Measurements from ENCODE around the gene SIPA1L2.

The SIPA1L2 gene

DNA sequence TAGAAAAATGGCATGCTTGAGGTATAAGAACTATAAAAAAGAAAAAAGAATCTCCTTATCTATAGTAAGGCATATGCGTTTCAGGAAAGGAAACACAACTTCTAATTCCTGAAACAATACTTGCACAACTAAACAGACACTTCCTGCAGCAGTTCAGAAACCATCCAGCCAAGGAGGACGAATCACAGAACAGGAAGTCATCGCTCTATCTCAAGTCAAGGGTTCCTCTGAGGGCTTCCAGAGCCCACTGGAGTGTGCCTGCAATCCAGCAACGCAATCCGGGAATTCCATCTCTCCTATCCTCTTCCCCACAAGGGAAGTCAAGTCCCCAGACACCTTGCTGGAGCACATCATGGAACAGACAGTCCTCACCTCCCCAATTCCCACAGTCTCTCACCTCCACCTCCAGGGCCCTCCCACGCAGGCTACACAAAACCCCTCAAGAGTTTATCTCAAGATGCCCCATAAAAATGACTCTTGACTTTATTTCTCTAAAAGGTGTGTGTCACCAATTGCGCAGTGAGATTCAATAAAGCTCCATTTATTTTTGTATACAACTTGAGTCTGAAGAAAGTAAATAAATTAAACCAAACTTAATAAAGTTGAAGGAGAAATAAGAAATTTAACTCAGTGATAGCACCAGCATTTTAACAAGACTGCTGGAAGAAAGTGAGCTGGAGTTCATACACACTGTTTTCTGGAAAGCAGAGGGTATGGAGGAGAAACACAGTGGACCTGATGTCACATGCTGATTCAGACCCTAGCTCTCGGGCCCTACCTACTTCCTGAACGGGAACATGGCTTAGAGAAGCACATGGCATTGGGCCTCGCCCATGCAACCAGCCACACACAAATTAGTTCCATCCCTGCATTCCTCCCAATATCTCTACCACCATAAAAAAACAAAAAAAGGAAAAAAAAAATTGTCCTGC, 39.9 kb downstream of the SIPA1L2 start:
- DNase-seq (ENCODE audit: low read depth): no peak

DNA sequence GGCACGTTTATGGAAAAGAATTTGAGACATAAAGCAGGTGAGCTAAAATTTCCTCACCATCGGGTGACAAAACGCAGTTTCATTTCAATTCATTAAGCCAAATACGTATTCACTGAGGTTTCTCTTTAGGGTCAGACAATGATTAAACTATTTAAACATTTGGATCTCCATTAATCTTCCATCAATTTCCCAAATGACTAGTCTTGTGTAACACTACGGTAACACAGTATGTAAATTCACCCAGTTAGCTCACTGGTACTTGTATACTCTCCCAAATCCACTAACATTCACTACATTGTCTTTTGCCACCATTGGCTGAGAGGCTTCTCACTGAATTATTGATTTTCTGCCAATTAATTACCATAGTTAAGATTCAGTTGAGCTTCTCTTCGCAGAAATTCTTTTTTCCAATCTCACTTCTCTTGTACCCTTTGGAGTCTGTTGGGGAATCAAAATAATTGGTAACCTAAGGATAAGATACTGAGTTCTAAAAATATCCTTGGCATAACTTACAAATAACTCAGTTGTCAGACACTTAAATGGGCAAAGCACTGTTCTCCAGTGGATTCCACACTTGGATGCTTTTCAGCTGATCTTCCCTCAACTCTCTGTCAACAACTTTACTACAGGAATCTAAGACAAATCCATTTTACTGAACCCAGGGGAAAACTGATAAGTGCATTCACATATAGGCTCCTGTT, 40.7 kb downstream of the SIPA1L2 start:
- DNase-seq (ENCODE audit: low read depth): no peak

DNA sequence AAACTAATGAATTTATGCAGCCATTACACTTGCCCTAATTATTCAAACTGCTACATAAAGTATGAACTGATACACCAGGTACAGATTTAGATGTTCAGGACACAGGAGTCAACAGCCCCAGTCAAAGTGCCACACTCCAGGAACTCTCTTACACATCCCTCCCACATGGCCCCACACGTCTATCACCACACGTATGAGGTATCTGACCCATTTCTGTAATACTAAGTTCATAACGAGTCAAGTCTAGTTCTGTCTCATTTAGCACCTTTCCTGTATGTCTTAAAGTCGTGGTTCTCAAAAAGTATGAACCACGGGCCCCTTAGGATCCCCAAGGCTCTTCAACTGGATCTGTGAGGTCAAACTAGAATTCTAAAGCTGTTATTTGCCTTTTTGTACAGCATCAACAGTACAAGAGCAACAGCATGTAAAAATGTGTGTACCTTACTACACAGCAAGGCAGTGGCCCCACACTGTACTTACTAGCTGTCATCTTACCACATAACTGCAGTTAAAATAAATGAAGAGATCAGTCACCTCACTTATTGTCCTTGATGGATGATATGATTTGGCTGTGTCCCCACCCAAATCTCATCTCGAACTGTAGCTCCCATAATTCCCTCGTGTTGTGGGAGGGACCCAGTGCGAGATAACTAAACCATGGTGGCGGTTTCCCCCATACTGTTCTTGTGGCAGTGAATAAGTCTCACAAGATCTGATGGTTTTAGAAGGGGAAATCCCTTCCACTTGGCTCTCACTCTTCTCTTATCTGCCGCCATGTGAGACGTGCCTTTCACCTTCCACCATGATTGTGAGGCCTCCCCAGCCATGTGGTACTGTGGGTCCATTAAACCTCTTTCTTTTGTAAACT, 42.6 kb downstream of the SIPA1L2 start:
- DNase-seq (ENCODE audit: low read depth): no peak

DNA sequence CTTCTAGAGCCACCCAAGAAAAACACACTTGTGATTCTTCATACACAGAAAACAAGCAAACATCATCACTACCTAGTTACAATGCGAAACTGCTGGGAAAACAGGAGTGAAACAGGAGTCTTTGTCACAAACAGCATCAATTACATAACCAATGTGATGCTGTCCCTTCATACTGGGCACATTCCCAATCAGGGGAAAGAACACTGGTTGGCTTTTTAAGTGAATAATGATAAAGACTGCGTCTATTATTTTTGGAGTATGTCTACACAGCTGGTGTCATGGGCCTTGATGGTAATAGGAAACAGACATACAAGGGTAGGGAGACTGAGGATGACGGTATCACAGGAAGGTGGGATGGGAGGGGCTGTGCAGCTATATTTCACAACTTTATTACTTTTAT, 43.3 kb downstream of the SIPA1L2 start:
- DNase-seq (ENCODE audit: low read depth): no peak

DNA sequence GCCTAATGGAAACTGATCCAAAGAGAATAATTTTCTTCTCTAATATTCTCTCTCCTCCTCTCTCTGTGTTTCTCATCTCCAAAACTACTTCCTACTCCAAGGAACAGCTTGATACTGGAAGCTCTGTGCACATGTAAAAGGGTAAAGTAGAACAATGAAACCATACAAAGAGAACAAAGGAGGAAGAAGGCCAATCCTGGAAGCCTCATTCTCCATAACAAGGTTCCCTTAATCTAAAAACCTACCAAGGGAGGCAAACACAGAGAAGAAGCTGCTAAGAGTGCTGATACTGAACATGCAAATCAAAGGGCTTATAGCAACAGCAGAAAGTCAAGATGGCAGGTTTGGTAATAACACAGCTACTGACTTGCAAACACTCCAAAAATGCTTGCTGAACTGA, 44.4 kb downstream of the SIPA1L2 start:
- DNase-seq (ENCODE audit: low read depth): no peak

DNA sequence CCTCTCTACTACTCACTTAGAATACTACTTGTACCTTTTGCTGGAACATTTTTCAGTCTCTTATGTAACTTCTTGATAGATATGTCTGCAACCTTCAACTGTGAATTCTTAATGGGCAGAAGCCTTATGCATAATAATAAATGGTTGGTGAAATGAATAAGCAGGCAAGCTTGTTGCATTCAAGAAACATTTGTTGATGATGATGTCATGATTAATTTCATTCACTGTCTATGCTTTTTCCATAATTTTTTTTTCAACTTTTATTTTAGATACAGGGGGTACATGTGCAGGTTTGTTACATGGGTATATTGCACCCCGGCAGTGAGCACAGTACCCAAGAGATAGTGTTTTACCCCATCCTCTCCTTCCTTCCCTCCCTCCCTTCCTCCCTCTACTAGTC, 48.0 kb downstream of the SIPA1L2 start:
- DNase-seq (ENCODE audit: low read depth): no peak

Data from stimulated activated CD8-positive, alpha-beta memory T cell treated with anti-CD3 and anti-CD28 coated beads, Interleukin-12 subunit alpha, Interleukin-12 subunit beta, amount 100 ng/mL, for 4 hours (primary cell).